ENCODE measurements around the gene TNFRSF8.

DNA sequence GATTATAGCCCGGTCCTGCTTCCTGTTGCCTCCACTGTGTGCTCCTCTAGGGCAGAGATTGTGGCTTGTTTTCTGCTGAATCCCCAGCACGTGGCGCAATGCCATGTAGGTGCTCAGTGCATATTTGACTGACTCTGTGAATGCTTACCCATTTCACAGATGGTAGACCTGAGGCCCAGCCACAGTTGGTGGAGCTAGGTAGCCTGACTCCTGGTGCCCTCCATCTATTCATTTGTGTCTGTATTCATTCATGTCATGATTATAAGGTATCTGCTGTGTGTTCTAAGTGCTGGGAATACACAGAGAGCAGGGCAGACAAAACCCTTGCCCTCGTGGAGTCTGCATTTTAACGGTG is 126.2 kb downstream of the TNFRSF8 start:
- TF ChIP-seq, protein P1, sequence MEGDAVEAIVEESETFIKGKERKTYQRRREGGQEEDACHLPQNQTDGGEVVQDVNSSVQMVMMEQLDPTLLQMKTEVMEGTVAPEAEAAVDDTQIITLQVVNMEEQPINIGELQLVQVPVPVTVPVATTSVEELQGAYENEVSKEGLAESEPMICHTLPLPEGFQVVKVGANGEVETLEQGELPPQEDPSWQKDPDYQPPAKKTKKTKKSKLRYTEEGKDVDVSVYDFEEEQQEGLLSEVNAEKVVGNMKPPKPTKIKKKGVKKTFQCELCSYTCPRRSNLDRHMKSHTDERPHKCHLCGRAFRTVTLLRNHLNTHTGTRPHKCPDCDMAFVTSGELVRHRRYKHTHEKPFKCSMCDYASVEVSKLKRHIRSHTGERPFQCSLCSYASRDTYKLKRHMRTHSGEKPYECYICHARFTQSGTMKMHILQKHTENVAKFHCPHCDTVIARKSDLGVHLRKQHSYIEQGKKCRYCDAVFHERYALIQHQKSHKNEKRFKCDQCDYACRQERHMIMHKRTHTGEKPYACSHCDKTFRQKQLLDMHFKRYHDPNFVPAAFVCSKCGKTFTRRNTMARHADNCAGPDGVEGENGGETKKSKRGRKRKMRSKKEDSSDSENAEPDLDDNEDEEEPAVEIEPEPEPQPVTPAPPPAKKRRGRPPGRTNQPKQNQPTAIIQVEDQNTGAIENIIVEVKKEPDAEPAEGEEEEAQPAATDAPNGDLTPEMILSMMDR (IDR thresholded peaks at IDR 0.05): no peak
- no peak for TF ChIP-seq POLR2A (IDR thresholded peaks at IDR 0.05)
